Raji (cell line): ENCODE data around the gene SIL1.

Experiments used
- POLR2A ChIP-seq: IDR thresholded peaks from 2 replicates; pipeline ENCODE4 v1.6.1; 2011; ENCODE audit warnings: low read depth, low read length, control low read depth; ENCODE audit not compliant: insufficient read depth

SIL1 gene

DNA sequence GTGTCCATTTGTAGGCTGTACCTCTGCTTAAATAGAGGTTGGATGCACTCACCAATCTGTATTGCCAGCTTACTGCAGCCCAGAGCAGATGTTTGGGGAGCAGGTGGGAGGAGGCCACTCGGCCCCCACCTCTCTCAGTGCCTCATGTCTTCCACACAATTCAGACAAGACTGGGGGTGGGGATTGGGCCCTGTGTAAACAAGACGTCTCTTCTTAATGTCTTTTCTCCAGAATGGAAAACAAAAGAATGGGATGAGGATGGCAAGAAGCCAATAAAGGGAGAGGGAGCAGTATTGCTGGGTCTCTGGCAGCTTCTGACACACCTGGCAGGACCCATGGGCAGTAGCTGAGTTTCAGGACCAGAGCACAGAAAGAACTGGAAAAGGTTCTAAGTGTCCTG is 64.9 kb downstream of the SIL1 start:
- no peak for TF ChIP-seq POLR2A

DNA sequence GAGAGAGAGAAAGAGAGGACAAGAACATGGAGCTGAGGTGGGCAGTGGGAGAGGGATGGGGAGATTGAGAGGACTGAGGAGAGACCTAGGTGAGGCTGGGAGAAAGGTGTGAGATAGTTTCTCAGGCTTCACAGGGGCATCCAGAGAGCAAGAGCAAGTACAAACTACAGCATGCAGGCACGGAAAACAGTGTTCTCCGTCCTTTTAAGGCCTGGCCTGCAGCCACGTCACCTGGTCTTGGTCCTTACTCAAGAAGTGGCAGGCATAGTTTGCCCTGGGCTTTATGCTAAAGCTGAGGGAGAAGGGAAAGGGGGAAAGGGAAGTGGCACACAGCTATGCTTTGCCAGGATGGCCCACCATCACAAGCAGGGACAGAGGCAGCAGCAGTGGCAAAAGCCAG is 65.7 kb downstream of the SIL1 start:
- no peak for TF ChIP-seq POLR2A

DNA sequence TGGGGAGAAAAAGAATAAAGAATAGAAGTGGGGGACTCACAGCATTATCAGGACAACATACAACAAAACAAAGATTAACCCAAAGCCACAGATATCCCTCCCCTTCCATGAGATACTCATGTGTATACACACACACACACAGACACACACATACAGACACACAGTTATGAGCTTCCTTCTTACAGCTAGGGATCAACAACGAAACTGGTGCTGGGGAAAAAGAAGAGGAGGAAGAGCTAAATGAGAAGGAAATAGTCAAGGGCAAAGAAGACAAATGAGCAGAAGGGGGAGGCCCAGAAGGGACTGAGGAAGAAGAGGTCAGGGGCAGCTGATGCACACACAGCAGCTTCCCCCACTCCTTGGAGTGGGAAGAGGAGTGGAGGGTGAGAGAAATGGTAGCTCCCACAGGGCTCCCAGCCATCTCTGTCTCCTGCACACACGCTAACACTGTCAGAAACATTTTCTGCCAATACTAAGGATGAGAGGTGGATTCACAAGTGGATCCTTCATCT is 66.2 kb downstream of the SIL1 start:
- no peak for TF ChIP-seq POLR2A

GRCh38 chr5:139131465-139131864 is 66.7 kb downstream of the SIL1 start:
- TF ChIP-seq POLR2A, result no peak

DNA sequence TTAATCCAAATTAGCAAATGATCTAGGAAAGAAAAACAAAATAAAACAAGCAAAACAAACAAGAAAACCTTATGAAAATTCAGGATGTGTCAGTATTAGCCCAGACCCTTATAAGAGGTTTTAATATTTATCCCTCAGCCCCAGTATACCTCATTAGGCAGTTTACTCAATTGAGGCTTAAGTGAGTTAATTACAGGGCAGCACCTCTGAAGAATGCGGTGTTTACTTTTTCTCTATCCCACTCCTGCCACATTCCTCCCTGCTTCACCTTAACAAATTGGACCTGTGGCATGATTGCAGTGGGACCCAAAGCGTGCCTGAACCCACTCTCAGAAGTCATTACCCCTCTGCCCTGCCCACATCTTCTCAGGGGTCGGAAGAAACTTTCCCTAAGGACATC is 67.1 kb downstream of the SIL1 start:
- TF ChIP-seq POLR2A, result no peak

DNA sequence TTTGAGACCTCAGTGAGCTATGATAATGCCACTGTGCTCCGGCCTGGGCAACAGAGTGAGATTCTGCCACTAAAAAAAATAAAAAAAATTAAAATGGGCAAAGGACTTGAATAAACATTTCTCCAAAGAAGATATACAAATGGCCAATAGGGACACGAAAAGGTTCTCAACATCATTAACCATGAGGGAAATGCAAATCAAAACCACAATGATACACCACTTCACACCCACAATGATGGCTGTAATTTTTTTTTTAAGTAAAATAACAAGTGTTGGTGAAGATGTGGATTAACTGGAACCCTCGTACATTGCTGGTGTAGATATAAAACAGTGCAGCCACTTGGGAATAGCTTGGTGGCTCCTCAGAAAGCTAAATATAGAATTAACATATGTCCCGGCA is 68.0 kb downstream of the SIL1 start:
- no peak for TF ChIP-seq POLR2A

- TF ChIP-seq POLR2A, result no peak
Observed at GRCh38 chr5:139126711-139127111, 71.5 kb downstream of the SIL1 start.

- no peak for TF ChIP-seq POLR2A
Observed at GRCh38 chr5:139125991-139126390, 72.2 kb downstream of the SIL1 start.

- TF ChIP-seq POLR2A, result no peak
Observed at GRCh38 chr5:139124774-139125520, 73.2 kb downstream of the SIL1 start.

GRCh38 chr5:139121120-139121519 is 77.0 kb downstream of the SIL1 start:
- TF ChIP-seq POLR2A, result no peak

DNA sequence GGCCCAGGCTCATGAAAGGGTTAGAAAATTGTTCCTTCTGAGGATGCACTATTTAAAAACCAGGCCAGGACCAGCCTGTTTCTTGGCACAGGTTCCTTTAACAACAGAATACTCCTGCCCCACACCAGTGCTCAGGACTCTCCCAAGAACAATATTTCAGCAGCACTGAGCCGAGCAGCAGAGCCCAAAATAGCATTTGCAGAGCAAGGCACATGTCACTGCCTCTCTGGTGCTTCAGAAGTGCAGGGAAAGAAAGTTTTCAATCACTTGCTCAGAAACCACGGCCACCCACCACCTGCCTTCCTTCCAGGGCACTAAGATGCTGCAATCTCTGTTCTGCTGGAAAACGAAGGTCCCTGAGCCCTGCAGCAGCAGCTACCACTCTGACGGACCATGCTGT is 77.6 kb downstream of the SIL1 start:
- no peak for TF ChIP-seq POLR2A

DNA sequence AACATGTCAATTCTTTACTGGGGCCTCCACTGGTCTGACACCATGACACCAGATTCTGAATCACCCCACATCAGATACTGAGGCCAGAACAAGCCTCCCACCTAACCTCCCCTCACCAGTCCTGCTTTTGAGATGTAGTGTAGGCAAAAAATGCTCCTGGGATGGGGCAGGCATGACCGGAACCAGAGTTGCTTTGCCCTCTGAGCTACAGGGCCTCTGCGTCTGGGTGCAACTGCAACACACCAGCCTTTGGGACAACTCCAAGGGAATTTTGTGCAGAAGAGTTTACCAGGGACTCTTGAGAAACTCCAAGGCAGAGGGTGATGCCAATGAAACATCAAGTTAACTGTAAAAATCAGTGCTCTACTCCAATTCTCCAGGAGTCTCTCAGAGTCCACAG is 79.4 kb downstream of the SIL1 start:
- TF ChIP-seq POLR2A, result no peak

DNA sequence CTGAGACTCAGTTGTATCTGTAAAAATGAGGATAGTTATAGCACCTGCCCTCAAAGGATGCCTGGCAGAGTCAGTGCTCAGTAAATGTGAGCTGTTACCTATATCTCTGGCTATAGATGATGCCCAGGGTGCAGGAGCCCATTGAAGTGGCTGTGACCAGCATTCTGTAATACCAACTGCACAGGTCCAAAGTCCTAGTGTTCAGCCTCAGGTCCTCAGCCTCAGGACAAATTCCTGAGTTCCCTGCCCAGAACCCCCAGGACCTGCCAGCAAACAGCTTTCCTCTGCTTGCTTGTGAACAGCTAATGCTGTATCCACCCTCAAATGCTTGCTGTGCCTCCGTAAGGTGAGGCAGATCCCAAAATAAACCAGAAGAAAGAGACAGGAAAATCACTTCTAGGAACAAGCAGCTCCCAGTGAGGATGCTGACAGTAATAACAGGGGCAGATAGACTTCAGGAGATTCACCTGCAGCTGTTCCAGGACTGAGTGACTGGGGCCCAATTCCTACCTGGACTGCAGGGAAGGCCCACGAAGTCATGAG is 80.8 kb downstream of the SIL1 start:
- TF ChIP-seq POLR2A, result no peak

GRCh38 chr5:139116100-139116655 is 82.0 kb downstream of the SIL1 start:
- no peak for TF ChIP-seq POLR2A

DNA sequence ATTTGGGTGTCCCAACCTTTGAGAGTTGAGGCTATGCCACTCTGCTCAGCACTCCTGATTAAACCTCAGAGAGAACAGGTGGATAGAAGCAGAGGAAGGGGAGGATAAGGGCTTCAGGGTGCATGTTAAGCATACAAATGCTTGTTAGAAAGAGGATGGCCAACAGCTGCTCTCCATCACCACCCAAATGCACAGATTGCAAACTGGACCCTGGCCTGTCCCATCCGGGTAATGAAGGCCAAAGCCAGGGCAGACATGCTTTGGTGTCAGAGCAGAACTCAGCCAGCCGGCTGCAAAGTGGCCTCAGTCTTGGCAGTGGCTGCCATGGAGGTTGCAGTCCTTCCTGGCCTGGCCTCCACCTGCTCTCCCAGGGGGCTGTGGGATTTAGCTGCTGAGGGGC is 84.3 kb downstream of the SIL1 start:
- TF ChIP-seq POLR2A, result no peak

DNA sequence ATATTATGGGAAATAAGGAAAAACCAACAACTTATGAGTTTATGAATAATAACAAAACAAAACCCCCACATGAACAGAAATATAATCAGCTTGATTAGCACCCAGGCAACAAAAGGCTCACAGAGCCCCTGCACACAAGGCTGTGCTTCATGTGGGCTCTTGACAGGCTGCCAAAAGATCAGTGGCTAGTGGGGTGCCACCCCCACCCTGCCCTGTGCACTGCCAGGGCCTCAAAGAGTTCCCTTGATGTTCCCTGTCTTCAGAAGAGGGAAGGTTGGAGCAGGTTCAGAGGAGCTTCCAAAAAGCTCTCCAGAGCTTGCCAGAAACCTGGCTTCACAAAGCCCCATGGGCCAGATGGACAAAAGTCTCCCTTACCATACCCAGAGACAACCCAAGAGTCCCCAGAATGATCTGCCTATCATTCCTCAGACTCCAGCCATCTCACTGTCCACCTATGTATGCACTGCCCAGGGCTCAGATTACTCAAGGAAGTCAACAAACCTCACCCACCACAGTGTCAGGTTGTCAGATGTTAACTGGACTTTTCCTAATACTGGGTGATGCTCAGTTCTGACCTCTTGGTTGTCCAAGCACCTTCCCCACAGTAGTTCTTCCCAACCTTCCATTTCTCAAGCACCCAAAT is 87.5 kb downstream of the SIL1 start:
- TF ChIP-seq POLR2A, result no peak
